IPS-NIHi11 (cell line): ENCODE data around the gene RAB3A.

Source experiments
- DNase-seq: peaks from one replicate; pipeline ENCODE4 v3.0.0; 2012; ENCODE audit warnings: mixed read lengths, low spot score

The RAB3A gene

GRCh38 chr19:18150776-18151624, 52.8 kb downstream of the RAB3A start:
- DNase-seq, result no peak

- DNase-seq, result no peak
These were observed 54.3 kb downstream of the RAB3A start for GRCh38 chr19:18149596-18149975.

- no peak for DNase-seq
These were observed 56.4 kb downstream of the RAB3A start for GRCh38 chr19:18147396-18147795.
